Activated CD4-positive, CD25-positive, alpha-beta regulatory T cell treated with anti-CD3 and anti-CD28 coated beads, Interleukin-2, amount 50 U/mL, for 16 hours (primary cell): ENCODE results near the gene CHIA.
"Not testable (repeated sequence)": the region's sequence is repeated elsewhere in the genome, so short reads cannot be mapped to it uniquely, and the experiment has no call there.

Source experiments
- DNase-seq: peaks from one replicate; pipeline ENCODE4 v3.0.0-alpha.2; 2020; ENCODE audit warnings: low read depth, low spot score

The CHIA gene

GRCh38 chr1:111285879-111286278, 4.8 kb upstream of the CHIA start:
- DNase-seq: no peak

DNA sequence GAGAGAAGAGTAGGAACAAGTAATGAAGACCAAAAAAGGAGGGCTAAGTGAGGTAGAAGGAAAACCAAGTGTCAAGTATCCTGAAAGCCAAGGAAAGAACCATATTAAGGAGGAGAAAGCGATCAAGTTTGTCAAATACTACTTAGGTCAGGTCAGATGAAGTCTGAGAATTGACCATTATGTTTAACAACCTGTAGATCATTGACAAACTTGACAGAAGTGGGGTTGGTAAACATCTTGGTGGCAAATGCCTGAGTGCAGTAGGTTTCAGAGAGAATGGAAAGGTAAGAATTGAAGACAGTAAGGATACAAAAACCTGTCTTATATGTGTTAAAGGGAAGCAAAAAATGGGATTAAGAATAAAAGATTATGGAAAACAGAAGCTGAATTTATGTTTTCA, 3.7 kb upstream of the CHIA start:
- no peak for DNase-seq

DNA sequence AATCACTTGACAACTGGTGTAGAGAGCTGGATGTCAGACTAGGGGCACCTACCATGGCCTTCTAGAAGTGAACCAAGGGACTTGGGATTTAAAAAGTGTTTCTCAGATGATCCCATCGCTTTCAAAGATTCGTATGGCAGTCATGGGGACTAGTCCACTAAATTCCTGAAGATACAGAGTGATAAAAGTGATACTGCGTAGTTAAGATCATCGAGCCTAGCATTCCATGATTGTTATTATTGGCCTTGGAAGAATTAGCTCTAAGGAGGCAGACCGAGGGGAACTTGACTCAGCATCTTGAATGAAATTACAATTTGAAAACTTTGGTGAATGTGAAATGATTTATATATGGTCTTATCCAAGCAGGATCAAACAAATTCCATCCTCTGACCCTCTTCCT, 1.3 kb upstream of the CHIA start:
- no peak for DNase-seq

- no peak for DNase-seq
These were observed 547 bp upstream of the CHIA start for GRCh38 chr1:111290104-111290503.

- no peak for DNase-seq
These were observed 3.7 kb downstream of the CHIA start for GRCh38 chr1:111294390-111294789.

DNA sequence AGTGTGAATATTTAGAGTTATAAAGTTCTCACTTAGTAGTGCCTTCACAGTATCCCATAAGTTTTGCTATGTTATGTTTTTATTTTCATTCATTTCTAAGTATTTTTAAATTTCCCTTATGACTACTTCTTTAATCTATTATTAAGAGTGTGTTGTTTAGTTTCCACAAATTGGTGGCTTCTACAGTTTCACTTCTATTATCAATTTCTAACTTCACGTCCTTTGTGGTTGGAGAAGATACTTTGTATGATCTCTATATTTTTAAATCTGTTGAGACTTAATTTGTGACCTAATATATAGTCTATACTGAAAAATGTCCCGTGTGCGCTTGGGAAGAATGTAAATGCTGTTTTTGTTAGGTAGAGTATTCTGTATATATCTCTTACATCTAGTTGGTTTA, 11.7 kb downstream of the CHIA start:
- no peak for DNase-seq

- DNase-seq: no peak
These were observed 19.0 kb downstream of the CHIA start for GRCh38 chr1:111309690-111310089.

DNA sequence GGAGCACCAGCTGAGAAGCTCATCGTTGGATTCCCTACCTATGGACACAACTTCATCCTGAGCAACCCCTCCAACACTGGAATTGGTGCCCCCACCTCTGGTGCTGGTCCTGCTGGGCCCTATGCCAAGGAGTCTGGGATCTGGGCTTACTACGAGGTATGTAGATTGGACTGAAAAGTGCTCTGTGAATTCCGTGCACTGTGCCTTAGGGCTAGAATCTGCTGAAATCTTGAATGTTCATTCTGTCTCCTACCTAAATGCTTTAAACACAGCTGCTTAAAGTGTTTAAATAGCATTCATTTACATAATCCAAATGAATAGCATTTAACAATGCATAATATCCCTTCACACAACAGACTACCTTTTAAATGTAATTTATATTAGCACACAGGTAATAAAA, 27.9 kb downstream of the CHIA start:
- DNase-seq: no peak

- DNase-seq: no peak
These were observed 29.6 kb downstream of the CHIA start for GRCh38 chr1:111320066-111320879.

- no peak for DNase-seq
These were observed 32.6 kb downstream of the CHIA start for GRCh38 chr1:111323231-111323630.

DNA sequence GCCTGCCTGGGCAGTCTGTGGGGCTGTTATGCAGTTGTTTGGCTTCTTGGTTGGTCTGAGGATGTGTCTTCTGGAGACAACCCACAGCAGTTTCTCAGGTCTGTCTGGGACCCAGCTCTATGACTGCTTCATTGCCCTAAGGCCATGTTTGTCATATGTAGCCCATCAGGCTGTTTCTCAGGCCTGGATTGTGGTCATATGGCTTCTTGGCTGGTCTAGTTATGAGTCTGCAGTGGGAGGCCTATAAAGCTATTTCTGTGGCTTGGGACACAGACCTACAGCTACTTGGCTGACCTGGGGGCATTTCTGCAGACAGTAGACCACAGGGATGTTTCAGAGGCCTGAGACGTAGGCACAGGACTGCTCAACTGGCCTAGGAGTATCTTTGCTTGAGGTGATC, 41.5 kb downstream of the CHIA start:
- no peak for DNase-seq

DNA sequence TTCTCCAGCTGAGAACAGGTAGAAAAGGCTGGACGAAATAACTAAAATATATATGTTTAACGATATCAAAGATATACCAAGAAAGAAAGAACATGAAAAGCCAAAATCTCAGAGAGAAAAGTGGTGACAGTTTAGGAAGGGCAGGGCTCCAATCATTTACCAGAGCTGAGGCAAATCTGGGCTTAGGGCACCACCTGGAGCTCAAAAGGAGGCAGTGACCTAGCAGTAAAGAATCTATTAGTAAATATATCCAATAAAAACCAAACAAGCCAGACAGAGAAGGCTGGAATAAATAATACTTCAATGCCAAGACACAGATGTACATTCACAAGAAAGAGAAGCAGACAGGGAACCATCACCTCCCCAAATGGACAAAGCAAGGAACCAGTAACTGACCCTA, 43.5 kb downstream of the CHIA start:
- no peak for DNase-seq

- not testable (repeated sequence) for DNase-seq
These were observed 44.7 kb downstream of the CHIA start for GRCh38 chr1:111335214-111335877.

DNA sequence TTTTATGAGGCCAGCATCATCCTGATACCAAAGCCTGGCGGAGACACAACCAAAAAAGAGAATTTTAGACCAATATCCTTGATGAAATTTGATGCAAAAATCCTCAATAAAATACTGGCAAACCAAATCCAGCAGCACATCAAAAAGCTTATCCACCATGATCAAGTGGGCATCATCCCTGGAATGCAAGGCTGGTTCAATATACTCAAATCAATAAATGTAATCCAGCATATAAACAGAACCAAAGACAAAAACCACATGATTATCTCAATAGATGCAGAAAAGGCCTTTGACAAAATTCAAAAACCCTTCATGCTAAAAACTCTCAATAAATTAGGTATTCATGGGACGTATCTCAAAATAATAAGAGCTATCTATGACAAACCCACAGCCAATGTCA, 48.2 kb downstream of the CHIA start:
- not testable (repeated sequence) for DNase-seq

- DNase-seq: peak; percentile 66
These were observed 55.6 kb downstream of the CHIA start for GRCh38 chr1:111346089-111346885.

GRCh38 chr1:111347026-111347425, 56.4 kb downstream of the CHIA start:
- no peak for DNase-seq

DNA sequence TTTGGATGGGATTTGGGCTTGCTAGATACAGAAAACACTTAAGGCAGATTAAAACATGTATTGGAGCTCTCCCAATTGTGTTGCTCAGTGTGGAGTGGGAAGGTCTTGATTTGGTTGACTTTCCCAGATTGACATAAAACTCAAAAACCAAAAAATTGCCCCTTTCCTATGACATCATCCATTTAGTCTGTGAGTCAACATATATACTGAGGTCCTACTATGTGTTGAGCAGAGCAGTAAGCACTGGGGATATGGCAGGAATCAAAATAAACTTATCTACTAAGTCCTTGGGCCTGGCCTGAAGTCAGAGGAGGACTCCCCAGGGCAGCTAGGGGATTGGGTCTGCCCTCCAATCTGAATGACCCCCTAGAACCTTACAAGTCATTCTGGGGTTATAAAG, 61.0 kb downstream of the CHIA start:
- no peak for DNase-seq

DNA sequence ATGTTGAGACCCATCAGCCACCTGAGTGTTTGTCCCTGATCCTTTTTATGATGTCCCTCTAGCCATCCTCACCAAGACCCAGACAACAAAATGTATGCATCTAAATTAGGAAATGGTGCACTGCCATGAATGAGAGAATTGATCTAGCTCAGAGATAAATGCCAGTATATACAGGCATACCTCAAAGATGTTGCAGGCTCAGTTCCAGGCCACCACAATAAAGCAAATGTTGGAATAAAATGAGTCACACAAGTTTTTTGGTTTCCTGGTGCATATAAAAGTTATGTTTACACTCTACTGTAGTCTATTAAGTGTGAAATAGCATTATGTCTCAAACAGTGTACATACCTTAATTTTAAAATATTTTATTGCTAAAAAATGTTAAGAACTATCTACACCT, 63.9 kb downstream of the CHIA start:
- no peak for DNase-seq

DNA sequence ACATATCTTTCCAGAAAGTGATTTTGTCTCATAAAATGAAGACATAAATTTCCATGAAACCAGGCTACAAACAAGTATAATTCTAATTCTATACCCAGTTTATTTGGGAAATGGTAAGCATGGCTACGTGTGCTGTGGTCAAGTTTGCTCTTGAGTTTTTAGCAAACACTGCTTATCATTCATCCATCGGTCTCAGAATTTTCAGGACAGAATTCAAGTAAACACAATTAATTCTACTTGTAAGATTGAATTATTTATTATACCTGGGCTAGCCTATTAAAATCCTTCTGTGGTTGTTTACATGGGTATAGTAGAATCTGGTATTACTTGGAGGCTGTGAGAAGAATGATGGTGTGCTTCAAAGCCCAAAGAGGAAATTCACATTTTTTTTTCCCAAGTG, 68.3 kb downstream of the CHIA start:
- no peak for DNase-seq

GRCh38 chr1:111359376-111359775, 68.7 kb downstream of the CHIA start:
- no peak for DNase-seq

DNA sequence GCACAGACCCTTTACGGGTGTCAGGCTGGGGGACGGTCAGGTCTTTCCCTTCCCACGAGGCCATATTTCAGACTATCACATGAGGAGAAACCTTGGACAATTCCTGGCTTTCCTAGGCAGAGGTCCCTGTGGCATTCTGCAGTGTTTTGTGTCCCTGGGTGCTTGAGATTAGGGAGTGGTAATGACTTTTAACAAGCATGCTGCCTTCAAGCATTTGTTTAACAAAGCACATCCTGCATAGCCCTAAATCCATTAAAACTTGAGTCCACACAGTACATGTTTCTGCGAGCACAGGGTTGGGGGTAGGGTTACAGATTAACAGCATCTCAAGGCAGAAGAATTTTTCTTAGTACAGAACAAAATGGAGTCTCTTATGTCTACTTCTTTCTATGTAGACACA, 69.6 kb downstream of the CHIA start:
- not testable (repeated sequence) for DNase-seq

DNA sequence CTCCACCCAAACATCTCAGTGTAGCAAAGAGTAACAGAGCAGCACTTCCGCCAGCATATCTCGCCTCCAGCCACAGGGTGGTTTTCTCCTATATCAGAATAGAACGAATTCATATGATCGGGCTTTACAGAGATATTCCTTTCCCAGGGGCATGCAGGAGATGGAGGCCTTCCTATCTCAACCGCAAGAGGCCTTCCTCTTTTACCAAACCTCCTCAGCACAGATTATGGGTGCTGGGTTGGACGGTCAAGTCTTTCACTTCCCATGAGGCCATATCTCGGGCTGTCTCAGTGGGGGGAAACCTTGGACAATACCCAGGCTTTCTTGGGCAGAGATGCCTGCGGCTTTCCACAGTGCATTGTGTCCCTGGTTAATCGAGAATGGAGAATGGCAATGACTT, 71.1 kb downstream of the CHIA start:
- DNase-seq: no peak

- DNase-seq: no peak
These were observed 74.0 kb downstream of the CHIA start for GRCh38 chr1:111364690-111365089.
